Prostate gland (tissue), 2 donors: Measurements from ENCODE around the gene NLGN4Y. TPM values are rescaled to one million over a fixed set of nuclear protein-coding genes. Genes with fewer than 3 reads are reported as not detected.

Source experiments
- DNase-seq: peaks from one replicate; pipeline ENCODE4 v3.0.0-alpha.2; 2019; ENCODE audit warnings: low spot score
- H3K27ac ChIP-seq, 2 donors: fragments of 200-600 bp; sonication (generic); 2 replicates each; pipeline ENCODE4 v1.5.1; 2017 to 2019
- H3K27me3 ChIP-seq: fragments of 200-600 bp; sonication (generic); replicated peaks from 2 replicates; pipeline ENCODE4 v1.5.1; 2019; ENCODE audit not compliant: insufficient read depth
- H3K36me3 ChIP-seq, 2 donors: fragments of 200-600 bp; sonication (generic); 1 replicate in 1 of 2; 2 replicates in 1 of 2; pipeline versions ENCODE4 v1.5.1 to v1.8.1; 2017 to 2019
- H3K4me1 ChIP-seq: fragments of 200-600 bp; sonication (generic); replicated peaks from 2 replicates; pipeline ENCODE4 v1.5.1; 2019
- H3K4me3 ChIP-seq, 2 donors: fragments of 200-600 bp; sonication (generic); 2 replicates each; pipeline ENCODE4 v1.5.1; 2017 to 2019
- H3K9me3 ChIP-seq: fragments of 200-600 bp; sonication (generic); 2 replicates; pipeline ENCODE4 v1.5.1; 2017
- CTCF ChIP-seq, 4 experiments: fragments of 200-600 bp in 2 of 4; fragments of 450-650 bp in 2 of 4; sonication (generic) in 2 of 4; IDR thresholded peaks; 1 replicate in 3 of 4; 2 replicates in 1 of 4; pipeline ENCODE4 v1.5.1; 2016 to 2019; ENCODE audit warnings: antibody characterized with exemption in 4 of 4, mild to moderate bottlenecking in 2 of 4, moderate library complexity in 2 of 4
- POLR2A ChIP-seq: fragments of 450-650 bp; IDR thresholded peaks from one replicate; pipeline ENCODE4 v1.6.1; 2016; ENCODE audit warnings: antibody characterized with exemption, mild to moderate bottlenecking
- POLR2AphosphoS5 ChIP-seq: sonication (generic); formaldehyde crosslinking; IDR thresholded peaks from one replicate; pipeline ENCODE4 v1.6.1; 2017; ENCODE audit warnings: antibody characterized with exemption
- WGBS: methylation state at CpG from one replicate; pipeline ENCODE4 v1.1.5; 2018; 5-methylcytosine and 5-hydroxymethylcytosine counted together
- intact Hi-C: fragments of 100-400 bp; cut with DNase I; formaldehyde crosslinking; loops from one replicate; pipeline ENCODE4 v1.14.2; 2022
- total RNA-seq, 2 donors: library from RNA; depleted of rRNA; stranded (reverse); fragments of >200 nt; gene quantifications; one replicate each; pipeline ENCODE4 v1.1.0, GENCODE V29; 2016

Gene NLGN4Y
- total RNA-seq, 2 donors from 2014 or later = 22.4 to 24.4 TPM

GRCh38 chrY:14822906-14823305, 298.6 kb downstream of the NLGN4Y start:
- Histone ChIP-seq H3K27me3 (no peaks in the 10 kb centered on the region), H3K4me1 (no peaks in the 10 kb centered on the region), H3K27ac (no peak overlapping the region), H3K36me3 (no peaks in the 10 kb centered on the region), H3K9me3 (no peaks in the 10 kb centered on the region), H3K4me3 (no peak overlapping the region)
- intact Hi-C loops = no loop called here
- no peak for DNase-seq
- TF ChIP-seq CTCF (IDR thresholded peaks at IDR 0.05) (no peak), POLR2AphosphoS5 (no peak), POLR2A (no peak)
- WGBS = 40% methylated on average over 1 of the region's 1 CpG

GRCh38 chrY:14824583-14824982, 300.3 kb downstream of the NLGN4Y start:
- Histone ChIP-seq H3K27me3 (no peaks in the 10 kb centered on the region), H3K36me3 (no peaks in the 10 kb centered on the region), H3K27ac (no peak overlapping the region), H3K9me3 (no peaks in the 10 kb centered on the region), H3K4me1 (no peaks in the 10 kb centered on the region), H3K4me3 (no peak overlapping the region)
- DNase-seq = no peak
- TF ChIP-seq CTCF (IDR thresholded peaks at IDR 0.05) = no peak
- no peak for TF ChIP-seq POLR2A
- no peak for TF ChIP-seq POLR2AphosphoS5
- 100% methylated on average over 2 of the region's 2 CpGs for WGBS
- intact Hi-C loops = no loop called here

GRCh38 chrY:14825728-14826127, 301.4 kb downstream of the NLGN4Y start:
- TF ChIP-seq CTCF (IDR thresholded peaks at IDR 0.05) (no peak), POLR2A (no peak), POLR2AphosphoS5 (no peak)
- 79% methylated on average over 2 of the region's 2 CpGs for WGBS

GRCh38 chrY:14828531-14828930, 304.2 kb downstream of the NLGN4Y start:
- Histone ChIP-seq H3K36me3 (no peaks in the 10 kb centered on the region), H3K27ac (no peak overlapping the region), H3K27me3 (no peaks in the 10 kb centered on the region), H3K9me3 (no peaks in the 10 kb centered on the region), H3K4me1 (no peaks in the 10 kb centered on the region), H3K4me3 (no peak overlapping the region)
- TF ChIP-seq POLR2AphosphoS5 (no peak), CTCF (IDR thresholded peaks at IDR 0.05) (no peak), POLR2A (no peak)
- DNase-seq = no peak
- WGBS = 21% methylated on average over 5 of the region's 5 CpGs
- intact Hi-C loops = no loop called here

More at GRCh38 chrY:14825728-14826127, 301.4 kb downstream of the NLGN4Y start:
- DNase-seq = no peak
- intact Hi-C loops = no loop called here
- Histone ChIP-seq H3K36me3 (no peaks in the 10 kb centered on the region), H3K4me1 (no peaks in the 10 kb centered on the region), H3K27me3 (no peaks in the 10 kb centered on the region), H3K27ac (no peak overlapping the region), H3K9me3 (no peaks in the 10 kb centered on the region), H3K4me3 (no peak overlapping the region)

GRCh38 chrY:14829366-14829885, 305.1 kb downstream of the NLGN4Y start:
- intact Hi-C loops = no loop called here
- H3K27me3 ChIP-seq = no peaks in the 10 kb centered on the region
- no peak overlapping the region for H3K4me3 ChIP-seq
- no peaks in the 10 kb centered on the region for H3K36me3 ChIP-seq
- no peak for TF ChIP-seq POLR2A
- TF ChIP-seq POLR2AphosphoS5 = no peak
- TF ChIP-seq CTCF (IDR thresholded peaks at IDR 0.05) = no peak
- H3K9me3 ChIP-seq = no peaks in the 10 kb centered on the region
- WGBS = 92% methylated on average over 9 of the region's 9 CpGs
- no peak for DNase-seq
- no peak overlapping the region for H3K27ac ChIP-seq
- no peaks in the 10 kb centered on the region for H3K4me1 ChIP-seq
